Uterus (tissue), 2 donors: Measurements from ENCODE around the gene MADD.

ENCODE experiments used
- POLR2A ChIP-seq, 2 donors: fragments of 450-650 bp; IDR thresholded peaks; one replicate each; pipeline ENCODE4 v1.6.1; 2016; ENCODE audit warnings: antibody characterized with exemption in 2 of 2, mild to moderate bottlenecking in 1 of 2, moderate library complexity in 1 of 2
- TF ChIP-seq, protein P1 (sequence below), 4 experiments: fragments of 200-600 bp in 2 of 4; fragments of 450-650 bp in 2 of 4; sonication (generic) in 2 of 4; IDR thresholded peaks; one replicate each; pipeline ENCODE4 v1.5.1; 2016 to 2019; ENCODE audit warnings: antibody characterized with exemption in 4 of 4, mild to moderate bottlenecking in 2 of 4, moderate library complexity in 1 of 4

DNA sequence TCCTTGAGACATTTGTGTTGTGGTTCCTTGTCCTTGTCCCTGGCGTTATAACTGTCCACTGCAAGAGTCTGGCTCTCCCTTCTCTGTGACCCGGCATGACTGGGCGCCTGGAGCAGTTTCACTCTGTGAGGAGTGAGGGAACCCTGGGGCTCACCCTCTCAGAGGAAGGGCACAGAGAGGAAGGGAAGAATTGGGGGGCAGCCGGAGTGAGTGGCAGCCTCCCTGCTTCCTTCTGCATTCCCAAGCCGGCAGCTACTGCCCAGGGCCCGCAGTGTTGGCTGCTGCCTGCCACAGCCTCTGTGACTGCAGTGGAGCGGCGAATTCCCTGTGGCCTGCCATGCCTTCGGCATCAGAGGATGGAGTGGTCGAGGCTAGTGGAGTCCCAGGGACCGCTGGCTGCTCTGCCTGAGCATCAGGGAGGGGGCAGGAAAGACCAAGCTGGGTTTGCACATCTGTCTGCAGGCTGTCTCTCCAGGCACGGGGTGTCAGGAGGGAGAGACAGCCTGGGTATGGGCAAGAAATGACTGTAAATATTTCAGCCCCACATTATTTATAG is 59.6 kb downstream of the MADD start:
- TF ChIP-seq, protein P1, sequence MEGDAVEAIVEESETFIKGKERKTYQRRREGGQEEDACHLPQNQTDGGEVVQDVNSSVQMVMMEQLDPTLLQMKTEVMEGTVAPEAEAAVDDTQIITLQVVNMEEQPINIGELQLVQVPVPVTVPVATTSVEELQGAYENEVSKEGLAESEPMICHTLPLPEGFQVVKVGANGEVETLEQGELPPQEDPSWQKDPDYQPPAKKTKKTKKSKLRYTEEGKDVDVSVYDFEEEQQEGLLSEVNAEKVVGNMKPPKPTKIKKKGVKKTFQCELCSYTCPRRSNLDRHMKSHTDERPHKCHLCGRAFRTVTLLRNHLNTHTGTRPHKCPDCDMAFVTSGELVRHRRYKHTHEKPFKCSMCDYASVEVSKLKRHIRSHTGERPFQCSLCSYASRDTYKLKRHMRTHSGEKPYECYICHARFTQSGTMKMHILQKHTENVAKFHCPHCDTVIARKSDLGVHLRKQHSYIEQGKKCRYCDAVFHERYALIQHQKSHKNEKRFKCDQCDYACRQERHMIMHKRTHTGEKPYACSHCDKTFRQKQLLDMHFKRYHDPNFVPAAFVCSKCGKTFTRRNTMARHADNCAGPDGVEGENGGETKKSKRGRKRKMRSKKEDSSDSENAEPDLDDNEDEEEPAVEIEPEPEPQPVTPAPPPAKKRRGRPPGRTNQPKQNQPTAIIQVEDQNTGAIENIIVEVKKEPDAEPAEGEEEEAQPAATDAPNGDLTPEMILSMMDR (IDR thresholded peaks at IDR 0.05), result no peak
- TF ChIP-seq POLR2A (IDR thresholded peaks at IDR 0.05), result no peak
